ENCODE results near the gene AKR1C1.
A peak's percentile ranks its signal among the peaks of the same experiment; 100 is the strongest.
"Not testable (repeated sequence)": the region's sequence is repeated elsewhere in the genome, so short reads cannot be mapped to it uniquely, and the experiment has no call there.

The AKR1C1 gene

DNA sequence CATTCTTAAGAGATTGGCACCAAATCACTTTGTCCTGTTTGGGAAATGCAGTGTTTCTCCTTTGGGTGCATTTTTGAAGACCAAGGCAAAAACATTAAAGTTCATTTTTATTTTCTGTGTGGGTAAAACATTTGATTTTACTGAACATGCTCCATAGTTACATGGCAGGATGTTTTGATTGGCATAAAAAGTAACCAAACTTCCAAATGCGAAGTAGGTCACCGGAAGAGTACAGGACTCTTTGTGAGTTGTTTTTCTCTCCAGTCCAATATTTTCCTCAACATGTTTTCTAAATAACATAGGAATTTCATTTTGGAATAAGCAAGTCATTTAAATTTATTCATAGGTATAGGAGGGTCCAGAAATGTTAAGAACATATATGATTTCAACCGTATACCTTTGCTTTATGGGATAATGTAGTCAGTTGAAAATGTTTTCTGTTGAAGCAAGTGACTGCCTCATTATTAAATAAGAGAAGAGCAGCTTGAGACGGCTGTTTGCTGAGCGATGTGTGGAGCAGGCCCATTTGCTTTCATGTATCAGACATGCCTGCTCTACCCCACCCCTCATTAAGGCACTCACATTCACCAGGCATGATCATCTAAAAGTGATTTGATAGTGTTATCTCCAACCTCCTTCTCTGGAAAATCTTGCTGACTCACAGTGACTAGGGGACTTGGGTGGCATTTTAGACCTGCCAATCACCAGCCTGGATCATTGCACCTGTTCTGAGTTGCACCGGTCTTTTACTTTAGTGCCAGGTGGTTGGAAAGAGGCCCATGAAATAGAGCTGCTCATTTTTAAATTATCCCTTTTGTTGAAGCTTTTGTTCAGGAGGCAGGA is 56.8 kb downstream of the AKR1C1 start:
- not testable (repeated sequence) for DNase-seq

DNA sequence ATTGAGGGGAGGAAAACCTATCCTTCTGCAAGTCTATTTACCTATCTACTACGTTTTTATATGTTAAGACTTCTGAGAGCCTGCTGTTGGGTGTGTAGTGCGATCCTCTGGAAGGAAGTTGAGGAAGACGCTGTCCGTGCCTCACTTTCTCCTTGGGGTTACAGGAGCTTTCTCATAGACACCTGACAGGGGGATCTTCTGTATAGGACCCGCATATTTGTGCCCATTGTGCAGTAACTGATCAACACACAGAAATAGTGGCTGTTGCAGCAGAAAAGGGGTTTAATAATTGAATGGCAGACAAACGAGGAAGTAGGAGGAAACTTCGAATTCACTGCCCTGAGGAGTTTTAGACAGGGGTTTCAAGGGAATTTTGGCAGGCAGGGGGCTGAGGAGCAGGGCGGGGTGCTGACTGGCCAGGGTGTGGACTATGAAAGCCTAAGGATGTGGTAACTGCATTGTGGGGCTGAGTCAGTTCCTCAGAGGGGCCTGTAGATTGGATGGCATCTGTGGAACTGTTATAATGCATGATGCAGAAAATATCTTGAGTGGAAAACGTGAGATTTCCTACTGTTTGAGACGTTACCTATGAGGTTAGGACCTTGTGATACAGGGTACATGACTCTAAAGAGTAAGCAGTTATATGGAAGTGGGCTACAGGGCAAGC is 58.5 kb downstream of the AKR1C1 start:
- not testable (repeated sequence) for DNase-seq

DNA sequence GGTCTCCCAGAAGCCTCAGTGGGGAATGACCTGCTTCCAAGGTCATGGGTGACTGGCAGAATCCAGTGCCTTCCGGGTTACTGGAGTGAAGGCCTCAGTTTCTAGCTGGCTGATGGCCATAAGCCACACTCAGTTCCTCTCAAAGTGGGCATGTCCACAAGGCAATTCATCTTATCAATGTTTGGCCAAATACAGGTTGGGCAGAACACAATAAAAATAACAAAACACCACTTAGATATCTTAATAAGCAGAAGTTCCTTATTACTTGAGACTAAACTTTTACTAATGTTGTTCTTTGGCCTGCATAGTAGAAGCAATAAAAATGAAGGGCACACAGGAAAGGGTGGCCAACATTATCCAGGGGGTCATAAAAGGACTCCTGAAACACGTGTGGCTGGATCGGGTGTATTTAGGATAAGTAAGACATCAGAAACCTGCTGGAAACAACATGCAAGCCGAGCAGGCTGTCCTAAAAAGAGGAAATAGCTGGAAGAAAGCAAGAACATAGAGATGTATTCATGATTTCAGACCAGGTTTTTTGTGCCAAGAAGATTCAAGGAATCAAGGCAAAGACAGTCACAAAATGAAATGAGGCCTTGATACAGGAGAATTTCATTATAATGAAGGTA is 60.1 kb downstream of the AKR1C1 start:
- DNase-seq: peak in 1 of 2 donors; percentile 28

DNA sequence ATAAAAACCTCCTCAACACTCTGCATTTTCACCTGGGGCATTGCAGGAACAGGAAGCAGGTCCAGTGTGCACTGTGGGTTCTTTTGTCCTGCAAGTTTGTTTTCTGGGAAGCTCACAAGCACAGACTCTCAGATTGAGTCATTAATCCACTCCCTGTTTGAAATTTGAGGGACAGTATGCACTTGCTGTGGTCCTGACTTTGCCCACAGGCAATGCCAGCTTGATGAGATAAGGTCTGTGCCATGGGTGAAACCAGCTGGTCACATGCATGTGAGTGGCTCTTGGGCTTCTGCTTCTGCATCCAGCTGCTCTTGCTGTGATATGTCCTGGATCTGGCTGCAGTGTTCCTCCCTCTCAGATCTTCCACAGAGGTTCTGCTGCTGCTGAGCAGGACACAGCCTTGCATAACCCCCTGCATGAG is 62.3 kb downstream of the AKR1C1 start:
- DNase-seq: peak; percentile 69 to 88

DNA sequence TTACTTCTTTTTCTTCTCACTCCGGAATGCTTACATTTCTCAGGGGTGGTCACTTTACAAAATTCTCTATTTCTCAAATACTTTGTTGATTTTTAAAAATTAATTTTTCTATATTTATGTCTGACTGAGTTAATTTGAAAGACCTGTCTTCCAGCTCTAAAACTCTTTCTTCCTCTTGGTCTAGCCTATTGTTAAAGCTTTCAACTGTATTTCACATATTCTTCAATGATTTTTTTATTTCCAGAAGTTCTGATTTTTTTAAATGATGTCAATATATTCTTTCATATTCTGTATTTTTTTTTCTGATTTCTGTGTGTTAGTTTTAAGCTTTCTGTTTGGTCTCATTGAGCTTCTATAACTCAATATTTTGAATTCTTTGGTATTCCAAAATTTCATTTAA is 67.8 kb downstream of the AKR1C1 start:
- DNase-seq: no peak

DNA sequence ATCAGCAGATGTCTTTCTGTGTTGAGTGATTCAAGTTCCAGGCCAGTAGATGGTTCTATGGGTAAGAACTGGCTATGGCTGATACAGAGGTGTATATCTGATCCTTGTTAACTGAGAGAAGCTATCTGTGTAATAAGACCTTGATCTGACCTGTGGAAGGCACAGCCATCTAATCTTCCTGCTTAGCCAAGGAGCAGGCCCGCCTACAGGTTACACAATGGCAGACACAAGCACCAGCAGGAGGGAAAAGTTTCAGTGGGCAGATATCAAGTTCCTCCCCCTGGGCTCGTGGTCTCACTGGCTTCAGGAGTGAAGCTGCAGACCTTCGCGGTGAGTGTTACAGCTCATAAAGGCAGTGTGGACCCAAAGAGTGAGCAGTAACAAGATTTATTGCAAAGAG is 68.4 kb downstream of the AKR1C1 start:
- DNase-seq: peak; percentile 35 to 40

DNA sequence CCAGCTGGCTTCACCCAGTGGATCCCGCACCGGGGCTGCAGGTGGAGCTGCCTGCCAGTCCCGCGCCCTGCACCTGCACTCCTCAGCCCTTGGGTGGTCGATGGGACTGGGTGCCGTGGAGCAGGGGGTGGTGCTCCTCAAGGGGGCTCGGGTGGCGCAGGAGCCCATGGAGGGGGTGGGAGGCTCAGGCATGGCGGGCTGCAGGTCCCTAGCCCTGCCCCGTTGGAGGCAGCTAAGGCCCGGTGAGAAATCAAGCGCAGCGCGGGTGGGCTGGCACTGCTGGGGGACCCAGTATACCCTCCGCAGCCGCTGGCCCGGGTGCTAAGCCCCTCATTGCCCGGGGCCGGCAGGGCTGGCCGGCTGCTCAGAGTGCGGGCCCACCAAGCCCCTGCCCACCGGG is 69.2 kb downstream of the AKR1C1 start:
- DNase-seq: not testable (repeated sequence)
